Measurements from ENCODE around the gene MARK3.
A peak's percentile ranks its signal among the peaks of the same experiment; 100 is the strongest.
"Not testable (repeated sequence)": the region's sequence is repeated elsewhere in the genome, so short reads cannot be mapped to it uniquely, and the experiment has no call there.

Gene MARK3

DNA sequence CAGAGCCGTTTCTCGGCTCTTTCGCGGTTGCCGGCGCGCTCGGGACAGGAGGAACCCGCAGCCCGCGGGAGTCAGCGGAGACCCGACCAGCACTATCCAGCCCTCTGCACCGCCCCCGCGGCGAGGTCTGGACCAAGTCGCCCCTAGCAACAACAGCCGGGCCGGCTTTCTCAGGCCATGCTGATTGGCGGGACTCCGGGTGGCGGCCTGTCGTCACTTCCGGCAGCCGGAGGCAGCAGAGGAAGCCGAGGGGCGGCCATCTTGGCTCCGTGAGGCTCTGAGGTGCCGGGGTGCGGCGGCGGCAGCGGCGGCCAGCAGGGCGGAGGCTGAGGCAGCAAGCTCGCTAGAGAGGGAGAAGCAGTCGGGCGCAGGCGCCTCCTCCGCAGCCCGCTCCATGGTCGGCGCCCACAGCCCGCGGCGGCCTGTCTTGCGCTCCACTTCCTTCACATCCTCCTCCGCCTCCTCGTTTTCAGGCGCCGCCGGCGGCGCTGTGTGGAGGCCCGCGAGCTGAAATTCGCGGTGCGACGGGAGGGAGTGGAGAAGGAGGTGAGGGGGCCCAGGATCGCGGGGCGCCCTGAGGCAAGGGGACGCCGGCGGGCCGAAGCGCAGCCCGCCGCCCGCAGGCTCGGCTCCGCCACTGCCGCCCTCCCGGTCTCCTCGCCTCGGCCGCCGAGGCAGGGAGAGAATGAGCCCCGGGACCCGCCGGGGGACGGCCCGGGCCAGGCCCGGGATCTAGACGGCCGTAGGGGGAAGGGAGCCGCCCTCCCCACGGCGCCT is at the start of gene MARK3:
Gene MARK3, plus strand, starts transcription at position 264 of the 777 bp plus-strand sequence. CDS start 615 bp downstream, outside the sequence.
- DNase-seq (ENCODE audit: low read depth in 2 of 2, low spot score in 1 of 2): peak; percentile 89 to 93

DNA sequence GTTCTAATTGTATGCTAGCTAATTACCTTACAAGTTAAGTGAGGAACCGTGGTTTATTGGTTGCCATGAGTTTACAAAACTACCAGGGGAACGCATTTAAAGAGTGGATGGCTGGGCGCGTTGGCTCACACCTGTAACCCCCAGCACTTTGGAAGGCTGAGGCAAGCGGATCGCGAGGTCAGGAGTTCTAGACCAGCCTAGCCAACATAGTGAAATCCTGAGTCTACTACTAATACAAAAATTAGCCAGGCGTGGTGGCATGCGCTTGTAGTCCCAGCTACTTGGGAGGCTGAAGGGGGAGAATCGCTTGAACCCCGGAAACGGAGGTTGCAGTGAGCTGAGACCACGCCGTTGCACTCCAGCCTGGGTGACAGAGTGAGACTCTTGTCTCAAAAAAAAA is 49.0 kb upstream of the MARK3 start:
- DNase-seq (ENCODE audit: low read depth in 2 of 2, low spot score in 1 of 2): no peak

DNA sequence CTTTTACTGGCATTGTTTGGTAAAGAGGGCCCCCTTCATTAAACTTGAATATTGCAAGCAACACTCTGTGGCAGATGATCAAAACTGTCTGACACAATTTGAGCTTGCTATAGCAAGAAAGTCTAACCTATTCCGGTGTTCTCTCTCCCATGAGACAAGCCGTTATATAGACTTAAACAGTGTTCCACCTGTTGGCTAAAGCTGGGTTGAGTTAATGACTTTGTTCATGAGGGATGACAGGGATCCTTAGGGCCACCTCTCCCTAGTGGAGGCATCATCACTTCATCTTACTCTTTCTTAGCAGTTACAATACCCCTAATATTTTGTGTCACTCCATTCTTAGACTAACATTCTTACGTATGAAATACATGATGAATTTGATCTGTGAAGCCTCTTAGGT is 47.4 kb upstream of the MARK3 start:
- DNase-seq (ENCODE audit: low read depth in 2 of 2, low spot score in 1 of 2): no peak

DNA sequence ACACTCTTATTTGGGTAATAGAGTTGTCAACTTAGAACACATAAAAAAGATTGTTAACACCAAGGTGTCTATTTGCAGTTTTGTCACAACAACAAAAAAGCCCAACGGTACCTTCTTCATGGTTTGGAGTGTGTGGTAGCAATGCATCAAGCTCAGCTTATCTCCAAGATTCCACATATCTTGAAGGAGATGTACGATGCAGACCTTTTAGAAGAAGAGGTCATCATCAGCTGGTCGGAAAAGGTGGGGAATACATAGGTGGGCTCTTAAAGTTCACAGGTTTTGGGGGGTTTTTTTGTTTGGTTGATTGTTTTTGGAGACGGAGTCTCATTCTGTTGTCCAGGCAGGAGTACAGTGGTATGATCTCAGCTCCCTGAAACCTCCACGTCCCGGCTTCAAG is 45.7 kb upstream of the MARK3 start:
- no peak for DNase-seq (ENCODE audit: low read depth in 2 of 2, low spot score in 1 of 2)

DNA sequence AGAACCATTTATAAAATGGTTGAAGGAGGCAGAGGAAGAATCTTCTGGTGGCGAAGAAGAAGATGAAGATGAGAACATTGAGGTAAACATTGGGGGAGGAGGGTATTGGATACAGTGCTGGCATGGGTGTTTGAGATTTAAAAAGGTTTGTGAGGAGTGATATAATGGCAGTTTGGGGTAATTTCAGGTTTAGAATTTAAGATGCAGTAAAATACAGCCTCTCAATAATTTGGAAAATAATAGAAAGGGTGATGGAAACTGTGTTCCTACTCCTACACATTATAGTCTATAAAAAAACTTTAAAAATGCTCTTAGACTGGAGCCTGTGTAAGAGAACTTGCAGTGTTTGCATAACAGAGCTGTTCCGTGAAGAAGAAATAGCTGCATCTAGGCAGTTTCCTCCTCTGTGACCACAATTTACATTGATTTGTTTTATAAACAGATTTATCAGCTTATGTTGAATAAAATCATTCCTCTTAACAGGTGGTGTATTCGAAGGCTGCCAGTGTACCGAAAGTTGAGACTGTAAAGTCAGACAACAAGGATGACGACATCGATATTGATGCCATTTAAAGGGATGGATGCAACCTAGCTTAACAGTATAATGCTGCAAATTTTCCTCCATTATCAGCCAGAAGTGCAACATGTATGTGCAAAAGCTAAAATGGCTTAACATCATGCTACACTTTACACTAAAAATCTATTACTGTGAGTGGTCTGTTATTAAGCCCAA is 44.6 kb upstream of the MARK3 start:
- no peak for DNase-seq (ENCODE audit: low read depth in 2 of 2, low spot score in 1 of 2)

DNA sequence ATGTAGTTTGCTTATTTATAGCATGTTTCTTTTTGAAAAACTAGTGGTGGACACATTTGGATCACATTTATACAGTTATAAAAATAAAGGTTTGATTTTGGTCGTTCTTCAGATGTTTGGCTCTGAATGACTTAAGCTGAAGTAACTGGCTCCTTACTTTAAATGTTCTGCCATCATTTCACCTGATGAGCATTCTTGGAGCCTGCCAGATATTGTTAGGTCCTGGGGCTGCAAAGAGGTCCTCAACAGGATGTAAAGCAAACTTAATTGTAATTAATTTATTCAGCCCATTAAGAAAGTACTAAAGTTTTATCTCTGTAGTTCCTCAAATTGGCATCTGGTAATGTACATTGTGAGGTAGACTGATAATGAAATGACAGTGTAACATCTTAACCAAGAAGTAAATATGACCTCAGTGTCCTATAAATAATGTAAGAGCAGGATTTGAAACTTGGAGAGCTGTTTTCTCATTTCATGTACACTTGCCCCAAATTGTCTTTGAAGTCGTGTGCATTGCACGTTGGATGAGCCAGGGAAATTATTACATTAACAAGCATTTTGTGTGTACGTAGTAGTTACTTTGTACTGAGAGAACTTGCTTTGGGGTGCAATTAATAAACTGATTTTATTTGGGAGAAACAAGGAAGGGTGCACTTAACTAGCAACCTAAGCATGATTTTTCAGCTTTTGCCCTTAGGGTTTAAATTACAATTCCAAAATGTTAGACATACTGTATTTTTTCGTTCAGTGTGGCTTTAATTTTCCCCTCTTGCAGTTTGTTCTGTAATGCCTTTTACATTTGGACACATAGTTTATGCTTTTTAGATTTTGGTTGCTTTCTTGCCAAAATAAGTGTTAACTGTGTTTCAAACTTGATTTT is 43.7 kb upstream of the MARK3 start:
- no peak for DNase-seq (ENCODE audit: low read depth in 2 of 2, low spot score in 1 of 2)

DNA sequence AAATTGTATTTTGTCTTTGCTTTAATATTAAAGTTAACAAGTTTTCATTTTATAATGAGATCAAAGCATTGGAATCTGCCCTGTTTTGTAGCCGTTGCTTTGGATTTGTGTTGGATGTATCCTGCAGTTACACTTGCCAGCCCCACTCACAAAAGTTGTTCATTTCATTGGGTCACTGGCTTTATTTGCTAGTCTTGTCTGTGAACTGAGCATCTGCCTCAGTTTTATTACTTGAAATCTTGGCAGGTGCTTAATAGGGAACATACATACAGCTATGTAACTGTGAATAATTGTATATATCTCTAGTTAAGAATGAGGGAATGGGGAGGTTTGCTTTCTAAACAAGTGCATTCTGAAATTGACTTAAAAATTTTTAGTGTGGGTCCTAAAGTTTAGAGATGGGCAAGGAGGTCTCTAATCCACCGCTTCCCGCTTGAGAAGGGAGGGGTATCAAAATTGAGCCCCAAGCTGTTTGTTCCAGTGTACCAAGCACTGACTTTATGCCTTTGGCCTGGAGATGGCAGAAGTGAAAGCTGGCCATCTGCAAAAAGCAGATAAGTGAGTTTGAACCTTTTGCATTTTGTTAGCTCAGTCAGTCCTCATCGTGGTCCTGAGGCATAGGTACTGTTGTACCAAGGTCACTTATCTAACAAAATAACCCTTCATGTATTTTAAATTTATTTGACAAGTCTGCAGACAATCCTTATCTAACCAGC is 41.9 kb upstream of the MARK3 start:
- DNase-seq (ENCODE audit: low read depth in 2 of 2, low spot score in 1 of 2): no peak

DNA sequence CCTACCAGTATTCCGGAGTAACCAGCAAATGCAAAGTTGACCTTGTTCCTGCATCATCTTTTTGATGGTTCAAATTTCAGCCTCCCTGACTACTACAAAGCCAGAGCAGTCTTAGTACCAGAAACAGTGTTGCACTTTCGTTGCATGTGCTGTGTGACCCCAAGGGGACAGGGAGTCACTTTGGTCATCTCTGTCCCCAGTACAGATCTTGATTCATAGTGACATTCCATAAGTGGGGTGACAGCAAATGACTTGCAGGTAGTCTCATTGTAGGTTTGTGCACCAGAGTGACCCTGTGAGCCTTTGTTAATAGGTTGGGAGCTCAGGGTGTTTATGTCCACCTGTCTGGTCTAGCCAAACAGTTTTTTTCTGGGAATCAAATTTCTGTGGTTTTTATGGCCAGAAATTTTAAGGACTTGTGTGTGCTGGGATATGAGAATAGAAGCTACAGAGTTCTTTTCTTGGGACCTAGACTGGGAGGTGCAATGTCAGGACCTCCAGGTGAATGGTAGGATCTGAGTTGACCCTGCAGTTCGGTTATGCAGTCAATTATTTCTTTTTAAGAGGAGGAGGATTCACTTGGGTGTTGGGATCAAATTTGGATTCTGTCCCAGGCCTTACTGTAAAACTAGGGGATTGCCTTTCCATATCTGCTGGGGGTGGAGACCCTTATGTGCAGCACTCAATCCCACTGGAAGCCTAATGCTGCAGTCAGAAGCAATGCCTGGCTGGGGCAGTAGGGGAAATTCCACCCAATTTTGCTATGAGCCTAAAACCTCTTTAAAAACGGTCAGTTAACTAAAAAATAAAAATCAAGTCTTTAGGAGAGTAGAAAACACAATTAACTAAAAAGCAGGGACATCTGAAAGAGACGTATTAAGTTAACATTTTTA is 41.1 kb upstream of the MARK3 start:
- DNase-seq (ENCODE audit: low read depth in 2 of 2, low spot score in 1 of 2): no peak

DNA sequence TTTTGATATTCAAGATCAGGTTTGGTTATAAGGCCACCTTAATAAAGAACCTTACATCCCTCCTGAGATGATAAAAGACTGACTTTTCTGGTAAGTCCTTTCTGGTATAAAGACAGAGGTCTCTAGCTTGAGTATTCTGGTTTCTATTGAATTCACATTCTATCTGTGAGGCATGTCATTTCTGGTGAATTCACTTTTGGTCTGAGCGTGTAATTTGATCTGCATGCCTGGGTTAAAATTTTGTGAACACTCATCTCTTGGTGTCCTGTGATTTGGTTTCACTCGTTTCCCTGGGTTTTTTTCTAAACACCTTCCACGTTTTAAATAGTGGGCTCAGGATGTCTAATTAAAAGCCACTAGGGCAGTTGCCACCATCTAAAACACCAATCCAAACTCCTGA is 38.9 kb upstream of the MARK3 start:
- DNase-seq (ENCODE audit: low read depth in 2 of 2, low spot score in 1 of 2): no peak

DNA sequence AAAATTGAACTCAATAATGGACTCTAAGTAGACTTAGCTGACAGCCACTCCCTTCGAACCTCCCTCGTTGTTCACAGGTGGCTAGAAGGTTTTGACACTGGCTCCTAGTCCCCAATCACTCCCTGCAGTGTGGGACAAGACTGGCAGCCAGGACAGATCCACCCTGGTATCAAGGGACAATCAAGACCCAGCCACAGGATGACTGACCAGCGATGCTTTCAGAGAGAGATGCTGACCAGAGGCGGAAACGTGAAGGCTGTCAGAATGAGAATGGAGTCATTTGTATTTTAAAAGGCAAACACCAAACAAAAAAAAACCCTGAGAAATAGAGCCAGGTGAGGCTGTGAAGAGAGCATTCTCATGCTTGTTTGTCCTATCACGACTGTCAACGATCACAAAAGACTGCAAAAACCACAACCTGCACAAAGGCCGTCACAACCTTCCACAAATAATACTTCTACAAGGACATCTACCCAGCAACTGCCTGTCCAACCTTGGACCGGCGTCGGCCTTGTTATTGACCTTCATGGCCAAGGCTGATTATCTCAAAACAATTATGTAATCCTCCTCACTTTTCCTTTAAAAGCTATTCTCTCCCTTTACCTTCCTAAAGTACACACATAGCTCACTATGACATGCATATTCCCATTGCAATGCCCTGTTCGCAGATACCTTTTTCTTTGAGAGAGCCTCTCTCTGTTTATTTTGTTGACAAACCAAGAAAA is 38.0 kb upstream of the MARK3 start:
- DNase-seq (ENCODE audit: low read depth in 2 of 2, low spot score in 1 of 2): no peak

DNA sequence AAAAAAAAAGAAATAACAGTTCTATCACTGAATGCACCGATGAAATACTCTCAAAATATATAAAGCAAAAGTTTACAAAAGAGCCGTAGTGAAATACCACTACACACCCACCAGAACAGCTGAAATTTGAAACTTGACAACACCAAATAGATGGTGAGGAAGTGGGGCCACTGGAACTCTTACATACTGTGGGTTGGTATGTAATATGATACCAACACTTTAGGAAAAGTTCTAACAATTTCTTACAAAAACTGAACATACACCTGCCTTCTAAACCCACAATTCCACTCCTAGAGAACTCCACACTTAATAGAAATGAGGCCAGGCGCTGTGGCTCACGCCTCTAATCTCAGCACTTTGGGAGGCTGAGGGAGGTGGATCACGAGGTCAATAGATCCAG is 37.1 kb upstream of the MARK3 start:
- no peak for DNase-seq (ENCODE audit: low read depth in 2 of 2, low spot score in 1 of 2)

DNA sequence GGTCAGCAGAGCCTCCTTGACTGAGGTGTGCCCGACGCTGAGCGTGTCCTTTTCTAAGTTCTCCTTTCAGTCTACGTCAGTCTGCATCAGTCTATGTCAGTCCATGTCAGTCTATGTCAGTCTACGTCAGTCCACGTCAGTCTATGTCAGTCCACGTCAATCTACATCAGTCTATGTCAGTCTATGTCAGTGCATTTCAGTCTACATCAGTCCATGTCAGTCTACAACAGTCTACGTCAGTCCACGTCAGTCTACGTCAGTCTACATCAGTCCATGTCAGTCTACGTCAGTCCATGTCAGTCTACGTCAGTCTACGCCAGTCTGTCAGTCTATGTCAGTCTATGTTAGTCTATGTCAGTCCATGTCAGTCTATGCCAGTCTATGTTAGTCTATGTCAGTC is 35.2 kb upstream of the MARK3 start:
- no peak for DNase-seq (ENCODE audit: low read depth in 2 of 2, low spot score in 1 of 2)

DNA sequence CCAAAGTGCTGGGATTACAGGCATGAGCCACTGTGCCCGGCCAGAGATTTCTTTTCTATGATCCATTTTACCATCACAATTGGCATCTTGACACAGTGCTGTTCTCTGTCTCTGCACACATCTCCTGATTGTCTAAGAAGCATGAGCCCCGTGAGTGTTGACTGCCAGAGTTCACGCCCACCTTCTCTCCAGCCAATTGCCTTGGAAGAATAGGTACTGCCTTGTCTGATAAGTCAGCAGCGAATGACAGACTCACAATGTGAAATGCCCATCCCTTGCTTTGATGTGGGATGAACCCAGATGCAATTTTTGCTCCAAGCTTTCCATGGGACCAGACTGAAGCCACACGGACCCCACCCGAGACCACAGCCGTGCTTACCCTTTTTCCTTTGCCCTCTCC is 31.9 kb upstream of the MARK3 start:
- no peak for DNase-seq (ENCODE audit: low read depth in 2 of 2, low spot score in 1 of 2)

DNA sequence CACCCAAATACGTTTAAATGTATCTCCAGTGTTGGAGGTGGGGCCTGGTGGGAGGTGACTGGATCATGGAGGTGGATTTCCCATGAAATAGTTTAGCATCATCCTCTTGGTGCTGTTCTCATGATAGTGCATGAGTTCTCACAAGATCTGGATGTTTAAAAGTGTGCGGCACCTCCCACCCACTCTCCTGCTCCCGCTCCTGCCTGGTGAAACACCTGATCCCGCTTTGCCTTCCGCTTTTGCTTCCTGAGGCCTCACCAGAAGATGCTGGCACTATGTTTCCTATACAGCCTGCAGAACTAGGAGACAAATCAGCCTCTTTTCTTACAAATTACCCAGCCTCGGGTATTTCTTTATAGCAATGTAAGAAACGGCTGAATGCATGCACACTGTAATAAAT is 31.1 kb upstream of the MARK3 start:
- no peak for DNase-seq (ENCODE audit: low read depth in 2 of 2, low spot score in 1 of 2)

DNA sequence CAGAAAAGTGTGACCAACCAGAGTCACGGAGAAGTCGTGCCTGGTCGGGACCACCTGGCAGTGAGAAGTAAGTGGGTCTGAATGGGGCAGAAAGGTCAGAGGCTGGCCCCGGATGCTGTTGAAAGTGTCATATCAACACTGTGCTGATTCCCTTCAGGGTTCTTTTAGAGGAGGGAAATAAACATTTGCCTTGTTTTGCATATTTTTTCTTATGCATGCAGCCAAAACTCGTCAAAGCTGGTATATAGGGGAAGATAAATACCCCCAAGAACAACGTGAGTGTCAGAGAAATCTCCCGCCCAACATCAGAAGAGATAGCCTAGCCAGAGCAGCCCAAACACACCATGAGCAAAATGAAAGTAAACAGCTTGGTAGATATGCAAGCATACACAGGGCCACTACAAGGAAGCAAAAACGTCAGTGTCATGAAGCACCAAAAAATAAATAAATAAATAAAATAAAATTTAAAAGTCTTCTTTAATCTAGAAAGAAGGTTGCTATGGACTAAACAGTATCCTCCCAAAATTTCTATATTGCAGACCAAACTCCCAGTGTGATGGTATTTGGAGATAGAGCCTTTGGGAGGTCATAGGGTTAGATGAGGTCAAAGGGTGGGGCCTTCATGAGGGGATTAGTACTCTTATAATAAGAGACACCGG is 29.1 kb upstream of the MARK3 start:
- no peak for DNase-seq (ENCODE audit: low read depth in 2 of 2, low spot score in 1 of 2)

DNA sequence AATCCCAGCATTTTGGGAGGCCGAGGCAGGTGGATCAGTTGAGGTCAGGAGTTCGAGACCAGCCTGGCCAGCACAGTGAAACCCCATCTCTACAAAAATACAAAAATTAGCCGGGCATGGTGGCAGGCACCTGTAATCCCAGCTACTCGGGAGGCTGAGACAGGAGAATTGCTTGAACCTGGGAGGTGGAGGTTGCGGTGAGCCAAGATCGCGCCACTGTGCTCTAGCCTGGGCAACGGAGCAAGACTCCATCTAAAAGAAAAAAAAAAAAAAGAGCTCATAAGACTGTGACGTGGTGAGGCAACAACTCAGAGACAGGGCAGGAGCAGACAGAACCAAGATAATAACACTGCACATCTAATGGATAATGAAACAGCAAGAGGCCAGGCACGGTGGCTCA is 27.7 kb upstream of the MARK3 start:
- DNase-seq (ENCODE audit: low read depth in 2 of 2, low spot score in 1 of 2): not testable (repeated sequence)

DNA sequence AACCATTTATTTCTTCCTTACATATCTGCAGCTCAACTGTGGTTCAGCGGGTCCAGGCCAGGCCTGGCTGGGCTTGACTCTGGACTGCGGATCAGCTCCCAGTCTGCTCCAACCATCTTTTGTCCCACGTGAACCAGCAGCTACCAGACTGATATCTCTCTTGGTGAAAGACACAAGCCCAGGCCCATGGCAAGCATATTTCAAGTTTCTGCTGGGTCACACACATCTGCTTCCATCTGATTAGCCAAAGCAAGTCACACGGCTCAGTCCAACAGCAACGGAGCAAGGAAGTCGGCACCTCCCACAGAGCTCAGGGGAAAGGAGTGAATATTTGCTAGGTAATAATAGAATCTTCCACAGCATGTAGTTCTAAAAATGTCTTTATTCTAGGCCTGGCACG is 24.7 kb upstream of the MARK3 start:
- DNase-seq (ENCODE audit: low read depth in 2 of 2, low spot score in 1 of 2): no peak

DNA sequence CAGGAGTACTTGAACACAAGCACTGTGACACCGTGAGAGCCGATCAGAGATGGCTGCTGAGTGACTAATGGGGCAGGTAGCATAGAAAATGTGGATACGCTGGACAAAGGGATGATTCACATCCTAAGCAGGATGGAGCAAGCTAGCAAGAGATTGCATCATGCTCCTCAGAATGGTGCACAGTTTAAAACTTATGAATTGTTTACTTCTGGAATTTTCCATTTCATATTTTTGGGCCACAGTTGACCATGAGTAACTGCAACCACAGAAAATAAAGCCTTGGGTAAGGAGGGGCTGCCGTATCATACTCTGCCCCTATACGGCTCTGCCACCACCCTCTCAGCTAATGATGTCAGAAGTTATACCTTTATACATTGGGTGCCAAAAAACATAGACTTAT is 23.3 kb upstream of the MARK3 start:
- DNase-seq (ENCODE audit: low read depth in 2 of 2, low spot score in 1 of 2): no peak

DNA sequence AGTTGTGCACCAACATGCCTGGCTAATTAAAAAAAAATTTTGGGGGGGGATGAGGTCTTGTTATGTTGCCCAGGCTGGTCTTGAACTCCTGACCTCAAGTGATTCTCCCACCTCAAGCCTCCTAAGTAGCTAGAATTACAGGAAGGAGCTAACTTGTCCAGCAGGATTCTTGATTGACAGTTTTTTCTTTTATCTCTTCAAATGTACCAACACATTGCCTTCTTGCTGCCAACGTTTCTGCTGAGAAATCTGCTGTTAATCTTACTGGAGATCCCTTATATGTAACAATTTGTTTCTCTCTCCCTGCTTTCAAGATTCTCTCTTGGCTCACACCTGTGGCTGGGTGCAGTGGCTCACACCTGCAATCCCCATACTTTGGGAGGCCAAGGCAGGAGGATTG is 22.4 kb upstream of the MARK3 start:
- DNase-seq (ENCODE audit: low read depth in 2 of 2, low spot score in 1 of 2): no peak

Data from stimulated activated CD8-positive, alpha-beta memory T cell treated with anti-CD3 and anti-CD28 coated beads, Interleukin-4, amount 100 ng/mL, for 1 hour (primary cell).